ENCODE measurements around the gene TNFAIP8L2. TPM values are rescaled to one million over a fixed set of nuclear protein-coding genes. Genes with fewer than 3 reads are reported as not detected.

Gene TNFAIP8L2
- total RNA-seq, 1 experiment from 2014 or later: 0.15 TPM

DNA sequence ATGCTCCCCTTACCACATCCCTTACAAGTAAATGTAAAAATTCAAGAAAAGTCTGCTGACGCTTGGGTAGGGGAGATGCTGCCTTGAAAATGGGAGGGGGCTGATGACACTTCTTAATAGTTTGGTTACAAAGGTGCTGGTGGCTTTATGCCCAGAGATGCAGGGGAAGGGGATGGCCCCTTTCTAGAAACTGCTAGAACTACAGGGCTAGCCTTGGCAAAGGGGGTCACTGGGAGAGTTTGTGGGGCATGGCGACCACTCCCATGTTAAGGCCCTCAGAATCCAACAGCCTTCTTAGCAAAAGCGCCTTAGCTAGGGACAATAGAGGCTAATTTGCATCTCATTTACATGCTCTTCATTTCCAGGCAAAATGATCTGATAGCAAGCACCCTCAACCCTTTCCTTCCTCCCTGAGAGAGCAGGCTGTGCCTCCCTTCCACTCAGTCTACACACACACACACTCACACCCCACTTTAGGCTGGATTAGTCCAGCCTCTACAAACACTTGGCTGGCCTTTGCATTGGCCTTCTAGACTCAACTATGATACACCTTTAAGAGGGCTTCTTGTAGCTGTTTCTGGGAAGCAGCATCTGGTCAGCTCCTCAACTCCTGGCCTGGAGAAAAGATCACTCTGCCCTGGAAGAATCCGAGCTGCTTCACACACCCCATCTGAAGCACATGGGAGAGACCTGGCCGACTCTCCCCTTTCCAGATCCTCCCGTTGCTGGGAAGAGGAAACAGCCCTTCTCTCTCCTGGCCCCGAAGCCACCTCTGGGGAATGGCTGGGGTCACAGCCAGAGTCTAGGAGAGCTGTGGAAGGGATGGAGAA, 11.8 kb upstream of the TNFAIP8L2 start:
- DNase-seq (ENCODE audit: low spot score) (no peak), ATAC-seq (peak; percentile 2; the same call in 1 of the 2 replicates)
- no peak overlapping the region for H3K27ac Mint-ChIP-seq
- H3K9me3 Mint-ChIP-seq: no peaks in the 10 kb centered on the region
- H3K4me1 Mint-ChIP-seq: peaks cover 38% of the 10 kb centered on the region
- H3K27me3 Mint-ChIP-seq (ENCODE audit: low read depth): peaks cover 42% of the 10 kb centered on the region
- H3K36me3 Mint-ChIP-seq: no peaks in the 10 kb centered on the region
- CTCF ChIA-PET: interaction anchor here (1.0 to 4.5 kb wide), 7 partner anchors 10 to 97 kb away, joined by 3 to 63 read pairs (median 24); partner anchors contain the start of genes C1orf56, GABPB2 and TNFAIP8L2
- TF ChIP-seq, protein P1, sequence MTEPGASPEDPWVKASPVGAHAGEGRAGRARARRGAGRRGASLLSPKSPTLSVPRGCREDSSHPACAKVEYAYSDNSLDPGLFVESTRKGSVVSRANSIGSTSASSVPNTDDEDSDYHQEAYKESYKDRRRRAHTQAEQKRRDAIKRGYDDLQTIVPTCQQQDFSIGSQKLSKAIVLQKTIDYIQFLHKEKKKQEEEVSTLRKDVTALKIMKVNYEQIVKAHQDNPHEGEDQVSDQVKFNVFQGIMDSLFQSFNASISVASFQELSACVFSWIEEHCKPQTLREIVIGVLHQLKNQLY (CRISPR knock-in tag; IDR thresholded peaks at IDR 0.05): no peak
- TF ChIP-seq ZNF232 (CRISPR knock-in tag; IDR thresholded peaks at IDR 0.05) (no peak), CREM (CRISPR knock-in tag; IDR thresholded peaks at IDR 0.05) (no peak), NR1H2 (CRISPR knock-in tag; IDR thresholded peaks at IDR 0.05) (no peak), ZNF671 (CRISPR knock-in tag; IDR thresholded peaks at IDR 0.05) (no peak), ZNF138 (CRISPR knock-in tag; conservative IDR thresholded peaks at IDR 0.05) (no peak), SMAD3 (CRISPR knock-in tag; IDR thresholded peaks at IDR 0.05; ENCODE audit: borderline replicate concordance) (no peak), ZNF317 (CRISPR knock-in tag; IDR thresholded peaks at IDR 0.05; ENCODE audit: borderline replicate concordance, low read depth) (no peak), OVOL2 (CRISPR knock-in tag; IDR thresholded peaks at IDR 0.05; ENCODE audit: borderline replicate concordance) (no peak), ZNF121 (CRISPR knock-in tag; IDR thresholded peaks at IDR 0.05) (no peak), IRF2 (CRISPR knock-in tag; IDR thresholded peaks at IDR 0.05; ENCODE audit: borderline replicate concordance, low read depth) (no peak)
- TF ChIP-seq, protein P2, sequence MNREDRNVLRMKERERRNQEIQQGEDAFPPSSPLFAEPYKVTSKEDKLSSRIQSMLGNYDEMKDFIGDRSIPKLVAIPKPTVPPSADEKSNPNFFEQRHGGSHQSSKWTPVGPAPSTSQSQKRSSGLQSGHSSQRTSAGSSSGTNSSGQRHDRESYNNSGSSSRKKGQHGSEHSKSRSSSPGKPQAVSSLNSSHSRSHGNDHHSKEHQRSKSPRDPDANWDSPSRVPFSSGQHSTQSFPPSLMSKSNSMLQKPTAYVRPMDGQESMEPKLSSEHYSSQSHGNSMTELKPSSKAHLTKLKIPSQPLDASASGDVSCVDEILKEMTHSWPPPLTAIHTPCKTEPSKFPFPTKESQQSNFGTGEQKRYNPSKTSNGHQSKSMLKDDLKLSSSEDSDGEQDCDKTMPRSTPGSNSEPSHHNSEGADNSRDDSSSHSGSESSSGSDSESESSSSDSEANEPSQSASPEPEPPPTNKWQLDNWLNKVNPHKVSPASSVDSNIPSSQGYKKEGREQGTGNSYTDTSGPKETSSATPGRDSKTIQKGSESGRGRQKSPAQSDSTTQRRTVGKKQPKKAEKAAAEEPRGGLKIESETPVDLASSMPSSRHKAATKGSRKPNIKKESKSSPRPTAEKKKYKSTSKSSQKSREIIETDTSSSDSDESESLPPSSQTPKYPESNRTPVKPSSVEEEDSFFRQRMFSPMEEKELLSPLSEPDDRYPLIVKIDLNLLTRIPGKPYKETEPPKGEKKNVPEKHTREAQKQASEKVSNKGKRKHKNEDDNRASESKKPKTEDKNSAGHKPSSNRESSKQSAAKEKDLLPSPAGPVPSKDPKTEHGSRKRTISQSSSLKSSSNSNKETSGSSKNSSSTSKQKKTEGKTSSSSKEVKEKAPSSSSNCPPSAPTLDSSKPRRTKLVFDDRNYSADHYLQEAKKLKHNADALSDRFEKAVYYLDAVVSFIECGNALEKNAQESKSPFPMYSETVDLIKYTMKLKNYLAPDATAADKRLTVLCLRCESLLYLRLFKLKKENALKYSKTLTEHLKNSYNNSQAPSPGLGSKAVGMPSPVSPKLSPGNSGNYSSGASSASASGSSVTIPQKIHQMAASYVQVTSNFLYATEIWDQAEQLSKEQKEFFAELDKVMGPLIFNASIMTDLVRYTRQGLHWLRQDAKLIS (CRISPR knock-in tag; IDR thresholded peaks at IDR 0.05; ENCODE audit: borderline replicate concordance): no peak
- TF ChIP-seq, protein P3, sequence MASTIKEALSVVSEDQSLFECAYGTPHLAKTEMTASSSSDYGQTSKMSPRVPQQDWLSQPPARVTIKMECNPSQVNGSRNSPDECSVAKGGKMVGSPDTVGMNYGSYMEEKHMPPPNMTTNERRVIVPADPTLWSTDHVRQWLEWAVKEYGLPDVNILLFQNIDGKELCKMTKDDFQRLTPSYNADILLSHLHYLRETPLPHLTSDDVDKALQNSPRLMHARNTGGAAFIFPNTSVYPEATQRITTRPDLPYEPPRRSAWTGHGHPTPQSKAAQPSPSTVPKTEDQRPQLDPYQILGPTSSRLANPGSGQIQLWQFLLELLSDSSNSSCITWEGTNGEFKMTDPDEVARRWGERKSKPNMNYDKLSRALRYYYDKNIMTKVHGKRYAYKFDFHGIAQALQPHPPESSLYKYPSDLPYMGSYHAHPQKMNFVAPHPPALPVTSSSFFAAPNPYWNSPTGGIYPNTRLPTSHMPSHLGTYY (CRISPR knock-in tag; IDR thresholded peaks at IDR 0.05): no peak
- TF ChIP-seq, protein P4, sequence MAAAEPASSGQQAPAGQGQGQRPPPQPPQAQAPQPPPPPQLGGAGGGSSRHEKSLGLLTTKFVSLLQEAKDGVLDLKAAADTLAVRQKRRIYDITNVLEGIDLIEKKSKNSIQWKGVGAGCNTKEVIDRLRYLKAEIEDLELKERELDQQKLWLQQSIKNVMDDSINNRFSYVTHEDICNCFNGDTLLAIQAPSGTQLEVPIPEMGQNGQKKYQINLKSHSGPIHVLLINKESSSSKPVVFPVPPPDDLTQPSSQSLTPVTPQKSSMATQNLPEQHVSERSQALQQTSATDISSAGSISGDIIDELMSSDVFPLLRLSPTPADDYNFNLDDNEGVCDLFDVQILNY (CRISPR knock-in tag; IDR thresholded peaks at IDR 0.05): no peak
- TF ChIP-seq, protein P5, sequence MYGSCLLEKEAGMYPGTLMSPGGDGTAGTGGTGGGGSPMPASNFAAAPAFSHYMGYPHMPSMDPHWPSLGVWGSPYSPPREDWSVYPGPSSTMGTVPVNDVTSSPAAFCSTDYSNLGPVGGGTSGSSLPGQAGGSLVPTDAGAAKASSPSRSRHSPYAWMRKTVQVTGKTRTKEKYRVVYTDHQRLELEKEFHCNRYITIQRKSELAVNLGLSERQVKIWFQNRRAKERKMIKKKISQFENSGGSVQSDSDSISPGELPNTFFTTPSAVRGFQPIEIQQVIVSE (CRISPR knock-in tag; IDR thresholded peaks at IDR 0.05; ENCODE audit: borderline replicate concordance): no peak
- POLR2A ChIA-PET: interaction anchor here (0.7 to 2.5 kb wide), 5 partner anchors 9 to 137 kb away, joined by 3 to 11 read pairs (median 3); partner anchors contain the start of gene ZNF687
- H3K4me3 Mint-ChIP-seq: peak overlapping the region; percentile 93

Measured in WTC11 (cell line).